Measurements from ENCODE around the gene UTP15.

Gene UTP15, protein sequence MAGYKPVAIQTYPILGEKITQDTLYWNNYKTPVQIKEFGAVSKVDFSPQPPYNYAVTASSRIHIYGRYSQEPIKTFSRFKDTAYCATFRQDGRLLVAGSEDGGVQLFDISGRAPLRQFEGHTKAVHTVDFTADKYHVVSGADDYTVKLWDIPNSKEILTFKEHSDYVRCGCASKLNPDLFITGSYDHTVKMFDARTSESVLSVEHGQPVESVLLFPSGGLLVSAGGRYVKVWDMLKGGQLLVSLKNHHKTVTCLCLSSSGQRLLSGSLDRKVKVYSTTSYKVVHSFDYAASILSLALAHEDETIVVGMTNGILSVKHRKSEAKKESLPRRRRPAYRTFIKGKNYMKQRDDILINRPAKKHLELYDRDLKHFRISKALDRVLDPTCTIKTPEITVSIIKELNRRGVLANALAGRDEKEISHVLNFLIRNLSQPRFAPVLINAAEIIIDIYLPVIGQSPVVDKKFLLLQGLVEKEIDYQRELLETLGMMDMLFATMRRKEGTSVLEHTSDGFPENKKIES
- 40.9 to 46.9 reads per million in 2 donors for total RNA-seq

DNA sequence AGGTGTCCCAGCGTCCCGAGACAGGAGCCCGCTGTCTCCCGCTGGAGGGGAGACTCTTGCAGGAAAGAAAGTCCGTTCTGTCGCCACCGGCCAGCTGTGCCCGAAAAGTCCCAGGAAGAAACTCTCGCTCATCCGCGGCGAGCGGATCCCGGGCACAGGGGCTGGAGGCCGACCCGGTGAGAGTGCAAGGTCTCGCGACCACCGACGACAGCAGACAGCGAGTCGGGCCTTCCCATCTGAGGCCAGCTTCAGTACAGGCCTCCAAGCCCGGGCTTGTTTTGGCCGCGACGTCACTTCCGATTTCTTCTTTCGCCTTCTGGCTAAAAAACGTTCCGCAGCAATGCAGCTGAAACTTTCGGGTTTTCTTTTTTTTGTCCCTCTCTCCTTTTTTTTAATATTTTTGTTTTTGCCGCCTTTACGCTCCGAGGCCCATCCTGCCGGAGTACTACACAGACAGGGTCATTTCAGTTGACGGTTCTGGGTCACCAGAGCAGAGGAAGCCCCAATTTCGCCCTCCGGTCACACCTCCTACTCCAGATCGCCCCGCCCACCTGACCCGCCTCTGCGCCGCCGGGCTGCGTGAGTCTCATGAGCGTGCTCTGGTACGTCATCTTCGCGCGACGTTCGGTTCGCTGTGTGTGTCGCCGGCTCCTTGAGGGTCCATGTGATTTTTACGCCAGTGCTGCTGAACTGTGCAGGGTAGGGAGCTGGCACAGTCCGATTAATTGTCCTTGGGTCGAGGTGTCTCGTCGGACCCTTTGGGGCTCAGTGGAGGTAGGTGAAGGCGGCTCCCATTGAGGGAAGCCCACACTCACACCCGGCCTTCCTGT, at the start of gene UTP15, which contains the start of gene ANKRA2:
Gene UTP15 (plus strand): TSS at position 605 of the 830 bp plus-strand sequence. CDS start 1,602 bp downstream, outside the sequence.
Gene ANKRA2 (minus strand): TSS at position 501 of the 830 bp plus-strand sequence. CDS start 2,758 bp downstream, outside the sequence.
- peak; percentile 92 for DNase-seq

- DNase-seq = no peak
Measured at GRCh38 chr5:73519531-73520283, 45.8 kb upstream of the UTP15 start.

DNA sequence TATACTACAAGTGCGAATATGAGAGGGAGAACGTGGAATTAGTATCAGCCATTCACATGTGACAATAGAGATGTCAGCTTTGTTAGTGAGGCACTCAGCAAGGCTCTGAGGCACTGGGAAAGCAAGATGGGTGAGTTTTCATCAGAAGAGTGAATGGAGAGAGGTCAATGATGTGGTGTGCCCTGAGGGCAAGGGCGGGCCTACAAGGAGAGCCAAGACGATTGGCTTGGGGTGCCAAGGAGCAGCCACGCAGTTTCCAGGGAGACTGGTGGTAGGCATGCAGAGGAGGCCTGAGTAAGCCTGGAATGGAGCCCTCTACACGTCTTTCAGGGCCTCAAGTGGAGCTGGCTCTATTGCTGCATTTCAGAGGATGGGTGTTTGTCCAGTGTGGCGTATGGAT, 42.6 kb upstream of the UTP15 start:
- DNase-seq = no peak

DNA sequence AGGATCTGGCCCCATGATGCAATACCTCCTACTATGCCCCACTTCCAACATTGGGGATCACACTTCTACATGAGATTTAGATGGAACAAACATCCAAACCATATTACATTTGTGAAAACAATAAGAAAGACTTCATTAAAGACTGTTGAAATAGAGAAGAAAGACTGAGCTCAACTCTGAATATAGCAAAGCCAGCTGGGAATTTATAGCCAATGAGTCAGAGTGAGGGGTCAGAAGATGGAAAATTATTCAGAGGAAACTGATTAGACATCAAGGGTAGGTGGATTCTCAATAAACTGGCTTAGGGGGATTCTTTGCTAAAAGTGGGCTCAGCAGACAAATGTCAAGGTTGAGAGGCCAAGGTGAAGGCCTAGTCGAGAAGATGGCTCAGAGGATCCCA, 41.7 kb upstream of the UTP15 start:
- no peak for DNase-seq

DNA sequence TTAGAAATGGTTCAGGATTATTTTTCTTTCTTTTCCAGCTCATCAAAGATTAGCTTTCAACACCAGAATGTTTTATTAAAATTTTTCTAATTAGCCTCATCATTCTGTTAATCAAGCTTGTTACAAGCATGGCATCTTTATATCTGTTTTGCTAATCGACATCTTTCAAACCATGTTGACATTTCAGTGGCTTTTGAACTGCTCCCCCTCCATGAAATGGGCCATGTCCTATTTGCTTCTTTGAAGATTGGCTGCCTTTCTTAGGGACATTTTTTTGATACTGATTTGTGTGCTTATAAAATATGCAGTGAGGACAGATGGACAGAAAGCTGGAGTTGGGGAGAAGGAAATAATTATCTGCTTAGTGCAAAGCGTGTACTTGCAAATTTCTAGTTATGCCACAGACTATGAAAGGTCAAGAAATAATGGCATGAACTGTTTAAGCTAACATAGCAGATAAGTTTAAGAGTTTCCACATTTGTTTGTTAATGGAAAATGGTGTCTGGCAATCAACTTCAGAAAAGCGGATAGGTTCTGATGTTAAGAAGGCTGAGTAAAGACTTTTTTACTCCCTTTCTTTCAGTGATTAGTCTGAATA, 39.8 kb upstream of the UTP15 start:
- DNase-seq = no peak

- no peak for DNase-seq
Measured at GRCh38 chr5:73528248-73528647, 37.3 kb upstream of the UTP15 start.

DNA sequence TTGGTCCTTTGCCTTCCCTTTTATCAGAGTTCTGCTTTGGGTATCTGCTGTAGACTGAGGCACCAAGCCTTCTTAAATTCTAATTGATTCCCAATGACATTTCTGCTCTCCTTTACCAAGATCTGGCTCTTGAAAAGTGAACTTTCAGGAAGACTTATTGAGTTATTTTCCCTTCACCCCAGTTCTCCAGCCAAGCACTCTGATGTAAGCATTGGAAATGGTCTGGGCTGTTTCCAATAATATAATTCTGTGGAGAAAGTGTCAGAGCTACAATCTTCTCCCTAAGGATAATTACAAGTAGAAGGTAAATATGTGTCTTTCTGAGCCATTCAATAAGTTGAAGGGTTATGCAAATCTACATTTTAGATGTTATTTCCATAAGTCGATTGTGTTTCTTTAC, 36.5 kb upstream of the UTP15 start:
- DNase-seq = no peak

GRCh38 chr5:73531356-73531755, 34.2 kb upstream of the UTP15 start:
- no peak for DNase-seq

DNA sequence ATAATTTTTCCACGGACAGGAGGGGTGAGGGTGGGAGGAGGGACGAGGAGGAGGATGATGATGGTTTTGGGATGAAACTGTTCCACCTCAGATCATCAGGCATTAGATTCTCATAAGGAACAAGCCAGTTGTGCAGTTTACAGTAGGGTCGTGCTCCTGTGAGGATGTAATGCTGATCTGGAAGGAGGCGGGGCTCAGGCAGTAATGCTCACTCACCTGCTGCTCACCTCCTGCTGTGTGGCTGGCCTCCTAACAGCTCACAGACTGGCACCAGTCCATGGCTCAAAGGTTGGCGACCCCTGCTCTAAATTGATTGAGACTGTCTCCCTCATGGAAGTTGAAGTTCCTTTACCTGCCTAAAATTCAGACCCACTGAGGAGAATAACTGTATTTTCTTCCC, 33.3 kb upstream of the UTP15 start:
- no peak for DNase-seq

DNA sequence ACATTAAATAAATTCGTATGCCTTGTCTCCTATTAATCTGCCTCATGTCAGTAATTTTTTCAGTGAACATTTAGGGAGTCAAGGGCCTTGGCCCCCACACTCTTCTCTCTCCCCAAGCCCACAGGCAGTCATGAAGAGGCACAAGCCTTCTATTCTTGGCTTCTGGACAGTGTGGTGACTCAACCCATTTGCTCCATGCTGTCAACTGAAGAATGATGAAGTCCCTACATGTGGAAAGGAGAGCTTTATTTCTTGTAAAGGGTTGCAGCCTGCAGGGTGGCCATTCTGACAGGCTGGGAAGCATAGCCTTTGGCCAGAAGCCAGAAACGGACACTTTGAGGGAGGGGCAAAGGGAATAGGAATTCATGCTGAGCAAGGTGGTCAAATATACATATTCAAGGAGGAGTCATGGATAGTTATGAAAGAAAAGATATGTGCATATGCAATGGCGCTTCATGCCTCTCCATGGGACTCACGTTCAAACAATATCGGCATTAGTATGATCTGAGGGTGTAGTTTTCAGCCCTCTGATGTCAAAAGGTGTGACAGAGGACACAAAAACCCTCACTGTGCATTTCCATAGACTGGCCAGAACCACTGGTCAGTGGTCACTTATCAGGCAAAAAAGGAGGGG, 31.4 kb upstream of the UTP15 start:
- no peak for DNase-seq

GRCh38 chr5:73534971-73535370, 30.6 kb upstream of the UTP15 start:
- DNase-seq = no peak

DNA sequence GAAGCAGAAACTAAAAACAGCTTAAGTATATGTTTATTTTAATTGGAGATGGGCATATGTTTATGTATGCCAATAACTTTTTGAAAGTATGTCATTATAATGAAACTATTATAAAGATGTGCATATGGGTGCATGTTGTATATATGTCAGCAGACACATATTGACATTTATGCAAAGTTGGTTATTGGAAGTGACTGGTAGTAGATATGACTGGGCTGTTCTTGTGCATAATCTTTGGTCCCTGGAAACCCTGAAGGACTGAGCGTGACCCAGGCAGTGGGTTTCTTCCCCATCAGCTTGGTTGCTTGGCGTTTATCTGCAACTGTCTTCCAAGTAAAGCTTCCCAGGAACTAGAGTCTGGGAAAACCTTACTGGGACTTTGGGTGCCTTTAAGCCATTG, 25.8 kb upstream of the UTP15 start:
- DNase-seq = no peak

- no peak for DNase-seq
Measured at GRCh38 chr5:73540192-73540591, 25.4 kb upstream of the UTP15 start.

DNA sequence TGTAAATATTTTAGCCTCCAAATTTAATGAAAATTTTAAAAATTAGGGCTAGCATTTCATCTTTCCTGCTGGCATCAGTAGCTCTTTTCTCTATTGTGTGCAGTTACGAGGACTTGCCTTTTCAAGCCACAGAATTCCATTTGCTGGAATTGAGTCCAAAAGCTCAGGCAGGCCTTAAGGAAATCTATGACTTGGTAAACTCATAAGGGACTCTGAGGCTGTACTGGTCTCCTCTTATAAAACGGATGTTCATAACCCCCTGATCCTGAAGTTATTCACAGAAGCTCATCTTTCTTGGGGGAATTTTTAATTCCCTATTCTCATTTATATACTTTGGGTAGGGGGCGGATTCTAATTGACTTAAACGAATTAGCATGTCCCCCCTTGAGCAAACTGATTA, 23.5 kb upstream of the UTP15 start:
- DNase-seq = no peak

DNA sequence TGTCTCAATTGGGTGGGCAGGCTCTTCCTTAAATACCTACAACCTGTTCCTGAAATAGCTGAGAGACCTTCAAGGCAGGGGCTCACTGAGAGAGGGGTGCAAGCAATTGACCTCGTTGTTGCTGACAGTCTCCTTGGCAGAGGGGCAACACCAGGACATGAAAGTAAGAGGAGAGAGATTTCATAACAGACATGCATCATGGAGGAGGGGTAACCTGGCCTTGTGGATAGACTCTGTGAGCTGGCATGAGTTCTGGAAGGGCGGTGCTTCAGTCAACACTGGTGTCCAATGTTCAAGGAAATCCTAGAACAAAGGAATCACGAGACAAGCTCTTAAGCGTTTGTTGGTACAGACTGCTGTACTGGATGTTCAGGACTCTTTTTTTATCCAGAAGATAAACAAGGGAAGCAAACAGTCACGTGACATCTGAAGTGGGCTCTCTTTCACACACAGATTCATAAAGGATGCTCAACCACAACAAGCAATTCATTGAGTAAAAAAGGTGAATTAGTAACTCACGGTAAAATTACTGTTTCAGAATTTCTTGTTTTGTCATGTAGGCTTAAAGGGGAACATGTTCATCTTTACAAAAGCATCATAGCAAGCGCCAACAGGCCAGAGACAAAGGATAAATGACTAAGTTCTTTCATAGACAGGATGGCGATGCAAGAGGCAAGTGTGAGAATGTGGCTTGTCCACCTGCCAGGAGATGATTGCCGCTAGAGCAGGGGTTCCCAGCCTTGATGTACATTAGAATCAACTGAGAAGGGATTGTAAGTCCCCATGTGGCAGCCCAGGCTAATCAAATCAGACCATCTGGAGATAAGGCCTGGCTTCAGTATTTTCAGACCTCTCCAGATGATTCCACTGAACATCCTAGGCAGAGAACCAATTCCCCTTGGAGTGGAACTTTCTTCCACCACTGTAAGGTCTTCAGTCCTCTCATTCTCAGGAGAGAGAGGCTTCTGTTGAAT, 20.8 kb upstream of the UTP15 start:
- DNase-seq = no peak

- DNase-seq = no peak
Measured at GRCh38 chr5:73545403-73545779, 20.2 kb upstream of the UTP15 start.

- DNase-seq = no peak
Measured at GRCh38 chr5:73550016-73550415, 15.5 kb upstream of the UTP15 start.

DNA sequence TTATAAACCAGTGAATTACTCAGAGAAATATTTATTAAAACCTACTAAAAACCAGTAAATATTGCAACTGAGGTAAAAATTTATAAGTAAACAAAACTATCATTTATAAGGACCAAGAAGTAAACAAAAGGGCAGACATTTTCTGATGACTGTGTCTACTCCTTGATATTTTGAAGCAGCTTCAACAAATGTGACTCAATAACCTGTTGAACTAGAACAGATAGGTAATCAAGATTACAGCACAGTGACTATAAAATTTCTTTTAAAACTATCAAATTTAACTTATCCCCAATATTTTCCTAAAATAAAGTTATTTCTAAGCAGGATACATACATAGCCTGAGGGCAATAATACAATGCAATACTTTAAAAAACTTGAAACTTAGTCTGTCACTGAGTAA, 12.9 kb upstream of the UTP15 start:
- DNase-seq = no peak

DNA sequence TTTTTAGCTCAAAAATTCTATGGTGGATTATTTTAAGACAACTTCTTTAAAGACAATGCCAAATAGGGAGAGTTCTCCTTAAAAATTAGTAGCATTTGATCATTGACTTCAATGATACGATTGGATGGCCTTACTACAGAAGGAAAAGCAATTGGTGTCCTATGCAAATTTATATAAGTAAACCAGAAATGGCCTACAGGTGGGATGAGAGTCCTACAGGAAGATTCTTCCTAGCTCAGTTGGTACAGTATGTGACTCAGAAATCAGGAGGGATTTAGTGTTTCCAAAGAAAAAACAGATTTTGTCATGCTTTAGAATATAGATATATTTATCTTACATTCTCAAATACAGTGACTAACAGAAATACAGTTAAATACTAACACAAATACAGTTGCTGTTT, 6.6 kb upstream of the UTP15 start:
- DNase-seq = no peak

- DNase-seq = no peak
Measured at GRCh38 chr5:73564018-73564417, 1.5 kb upstream of the UTP15 start.

GRCh38 chr5:73564675-73565074, 868 bp upstream of the UTP15 start:
- DNase-seq = no peak

Measured in activated gamma-delta T cell (primary cell).